NCI-H1105 treated with DMSO at 0.1 percent for 48 hours (cell line): ENCODE measurements around the gene UBXN1.
A peak's percentile ranks its signal among the peaks of the same experiment; 100 is the strongest.

ENCODE experiments used
- DNase-seq: peaks from one replicate; lab custom pipeline; 2025; lab: John Stamatoyannopoulos, UW

UBXN1 gene

GRCh38 chr11:62645946-62646824 lies 32.7 kb downstream of the UBXN1 start, which contains the start of gene GANAB:
Gene GANAB (minus strand): TSS chr11:62646613. CDS start chr11:62646599, 14 bp downstream.
- DNase-seq = peak; percentile 97

- no peak for DNase-seq
These were observed 33.3 kb downstream of the UBXN1 start for GRCh38 chr11:62645671-62645945.

GRCh38 chr11:62644220-62644619 lies 34.7 kb downstream of the UBXN1 start:
- DNase-seq = no peak

GRCh38 chr11:62632492-62632891 lies 46.4 kb downstream of the UBXN1 start:
- no peak for DNase-seq

- DNase-seq = no peak
These were observed 51.2 kb downstream of the UBXN1 start for GRCh38 chr11:62627713-62628112.
